Epidermal melanocyte (primary cell): Measurements from ENCODE around the gene CD207.
A peak's percentile ranks its signal among the peaks of the same experiment; 100 is the strongest.
"Not testable (repeated sequence)": the region's sequence is repeated elsewhere in the genome, so short reads cannot be mapped to it uniquely, and the experiment has no call there.

ENCODE experiments used
- DNase-seq: peaks from one replicate; pipeline ENCODE4 v3.0.0; 2011; ENCODE audit warnings: low spot score; ENCODE audit not compliant: insufficient read length

The CD207 gene

DNA sequence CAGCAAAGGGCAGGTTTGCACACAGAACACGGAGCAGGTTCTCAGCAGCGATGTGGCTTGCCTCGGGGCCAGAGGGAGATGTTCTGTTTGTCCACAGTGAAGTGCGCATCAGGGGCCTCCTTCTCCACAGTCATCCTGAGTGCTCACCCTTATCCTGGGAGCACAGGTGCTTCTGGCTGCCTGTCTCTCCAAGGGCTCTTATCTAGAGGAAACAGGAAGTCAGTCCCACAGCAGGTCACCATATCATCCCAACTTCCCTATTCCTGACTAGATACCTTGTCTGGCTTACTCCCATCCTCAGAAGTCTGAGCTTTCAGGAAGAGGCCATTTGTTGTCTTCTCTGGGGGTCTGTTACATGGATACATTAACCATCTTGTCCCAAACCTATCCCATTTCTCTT lies at the start of gene CD207:
Gene CD207, minus strand, starts transcription at position 174 of the 400 bp plus-strand sequence. Its CDS starts 40 bp downstream, at position 134.
- no peak for DNase-seq

DNA sequence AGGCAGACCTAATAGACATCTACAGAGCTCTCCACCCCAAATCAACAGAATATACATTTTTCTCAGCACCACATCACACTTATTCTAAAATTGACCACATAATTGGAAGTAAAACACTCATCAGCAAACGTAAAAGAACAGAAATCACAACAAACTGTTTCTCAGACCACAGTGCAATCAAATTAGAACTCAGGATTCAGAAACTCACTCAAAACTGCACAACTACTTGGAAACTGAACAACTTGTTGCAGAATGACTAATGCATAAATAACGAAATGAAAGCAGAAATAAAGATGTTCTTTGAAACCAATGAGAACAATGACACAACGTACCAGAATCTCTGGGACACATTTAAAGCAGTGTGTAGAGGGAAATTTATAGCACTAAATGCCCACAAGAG lies 42.9 kb upstream of the CD207 start:
- DNase-seq, result not testable (repeated sequence)

DNA sequence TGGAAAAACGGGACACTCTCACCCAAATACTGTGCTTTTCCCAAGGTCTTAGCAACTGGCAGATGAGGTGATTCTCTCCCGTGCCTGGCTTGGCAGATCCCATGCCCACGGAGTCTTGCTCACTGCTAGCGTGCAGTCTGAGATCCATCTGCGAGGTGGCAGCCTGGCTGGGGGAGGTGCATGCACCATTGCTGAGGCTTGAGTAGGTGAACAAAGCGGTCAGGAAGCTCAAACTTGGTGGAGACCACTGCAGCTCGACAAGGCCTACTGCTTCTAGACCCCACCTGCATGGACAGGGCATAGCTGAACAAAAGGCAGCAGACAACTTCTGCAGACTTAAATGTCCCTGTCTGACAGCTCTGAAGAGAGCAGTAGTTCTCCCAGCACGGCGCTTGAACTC lies 40.5 kb upstream of the CD207 start:
- DNase-seq, result not testable (repeated sequence)

DNA sequence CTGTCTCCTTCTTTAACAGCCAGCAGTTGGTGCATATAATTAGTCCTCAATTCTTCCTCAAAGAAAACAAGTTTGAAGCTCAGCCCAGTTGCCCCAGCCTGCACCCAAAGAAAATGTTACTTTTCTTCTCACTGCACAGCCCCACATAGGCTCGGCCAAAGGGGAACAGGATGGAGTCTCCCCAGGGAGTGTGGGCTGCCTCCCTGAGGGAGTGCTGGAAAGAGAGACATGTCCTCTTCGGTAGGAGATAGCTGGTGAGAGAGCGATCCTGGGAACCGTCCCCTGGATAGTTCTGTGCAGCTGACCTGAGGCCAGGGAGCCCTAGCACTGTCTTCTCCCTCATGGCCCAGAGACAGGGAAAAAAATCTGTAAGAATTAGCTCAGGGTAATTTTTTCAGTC lies 37.9 kb upstream of the CD207 start:
- no peak for DNase-seq

DNA sequence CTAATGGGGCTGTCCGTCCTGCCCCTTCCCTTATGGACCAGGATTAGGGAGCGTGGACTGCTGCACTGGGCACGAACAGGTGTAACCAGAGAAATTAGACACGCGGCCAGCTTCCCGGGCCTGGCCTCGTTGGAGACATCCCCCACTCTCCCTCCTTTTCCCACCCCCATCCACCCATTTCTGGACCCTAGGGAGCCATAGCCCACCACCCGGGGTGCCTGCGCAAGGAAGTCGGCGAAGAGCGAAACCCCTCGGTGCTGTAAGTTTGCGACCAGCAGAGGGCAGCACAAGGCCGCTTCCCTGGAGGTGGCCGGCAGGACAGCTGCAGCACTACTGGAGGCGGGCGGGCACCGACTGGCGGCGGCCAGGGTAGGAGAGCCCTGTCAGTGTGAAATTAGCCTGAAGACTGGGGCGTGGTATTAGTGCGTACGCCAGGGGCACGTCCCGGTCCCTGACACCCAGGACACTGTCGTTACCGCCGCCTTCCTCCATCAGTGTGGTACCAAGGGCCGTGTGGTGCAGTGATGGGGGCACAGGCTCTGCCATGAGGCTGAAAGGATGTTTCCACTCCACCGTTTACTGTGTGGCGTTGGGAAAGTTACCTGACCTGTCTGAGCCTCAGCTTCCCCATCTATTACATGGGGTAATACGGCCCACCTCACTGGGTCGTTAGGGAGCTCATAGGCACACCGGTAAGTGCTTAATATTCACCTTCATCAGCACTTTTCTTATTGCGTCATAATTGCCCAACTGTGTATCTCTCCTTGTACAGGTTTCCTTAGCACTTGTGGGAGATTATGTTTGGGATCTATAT lies 36.0 kb upstream of the CD207 start:
- peak; percentile 67 for DNase-seq

DNA sequence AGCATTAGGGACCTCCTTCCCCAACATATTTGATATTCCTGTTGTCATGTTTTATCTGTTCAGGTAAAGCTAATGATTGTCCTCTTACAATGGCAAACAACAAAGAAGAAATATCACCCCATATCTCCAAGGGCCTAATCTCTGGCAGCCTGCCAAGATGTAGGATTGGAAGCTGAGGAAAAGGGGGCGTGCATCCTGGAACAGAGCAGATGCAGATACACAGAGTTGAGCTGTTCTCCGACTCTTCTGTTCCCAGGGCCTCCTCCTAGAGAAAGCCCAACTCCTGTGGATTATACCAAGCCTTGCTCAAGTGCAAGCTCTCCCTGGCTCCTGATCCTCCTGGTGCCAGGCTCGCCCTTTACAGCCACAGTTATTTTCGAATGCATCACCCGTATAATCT lies 35.2 kb upstream of the CD207 start:
- DNase-seq, result no peak

DNA sequence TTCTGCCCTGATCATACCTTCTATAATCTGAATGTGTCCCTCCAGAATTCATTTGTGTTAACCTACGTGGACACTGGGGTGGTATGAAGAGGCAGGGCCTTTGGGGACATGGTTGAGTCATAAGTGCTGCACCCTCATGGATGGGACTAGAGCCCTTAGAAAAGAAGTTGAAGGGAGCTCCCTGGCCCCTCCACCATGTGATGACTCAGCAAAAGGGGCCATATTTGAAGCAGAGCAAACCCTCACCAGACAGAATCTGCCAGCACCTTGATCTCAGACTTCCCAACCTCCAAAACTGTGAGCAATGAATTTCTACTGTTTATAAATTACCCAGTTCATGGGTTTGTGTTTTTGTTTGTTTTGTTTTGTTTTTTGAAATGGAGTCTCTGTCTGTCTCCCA lies 33.4 kb upstream of the CD207 start:
- no peak for DNase-seq

DNA sequence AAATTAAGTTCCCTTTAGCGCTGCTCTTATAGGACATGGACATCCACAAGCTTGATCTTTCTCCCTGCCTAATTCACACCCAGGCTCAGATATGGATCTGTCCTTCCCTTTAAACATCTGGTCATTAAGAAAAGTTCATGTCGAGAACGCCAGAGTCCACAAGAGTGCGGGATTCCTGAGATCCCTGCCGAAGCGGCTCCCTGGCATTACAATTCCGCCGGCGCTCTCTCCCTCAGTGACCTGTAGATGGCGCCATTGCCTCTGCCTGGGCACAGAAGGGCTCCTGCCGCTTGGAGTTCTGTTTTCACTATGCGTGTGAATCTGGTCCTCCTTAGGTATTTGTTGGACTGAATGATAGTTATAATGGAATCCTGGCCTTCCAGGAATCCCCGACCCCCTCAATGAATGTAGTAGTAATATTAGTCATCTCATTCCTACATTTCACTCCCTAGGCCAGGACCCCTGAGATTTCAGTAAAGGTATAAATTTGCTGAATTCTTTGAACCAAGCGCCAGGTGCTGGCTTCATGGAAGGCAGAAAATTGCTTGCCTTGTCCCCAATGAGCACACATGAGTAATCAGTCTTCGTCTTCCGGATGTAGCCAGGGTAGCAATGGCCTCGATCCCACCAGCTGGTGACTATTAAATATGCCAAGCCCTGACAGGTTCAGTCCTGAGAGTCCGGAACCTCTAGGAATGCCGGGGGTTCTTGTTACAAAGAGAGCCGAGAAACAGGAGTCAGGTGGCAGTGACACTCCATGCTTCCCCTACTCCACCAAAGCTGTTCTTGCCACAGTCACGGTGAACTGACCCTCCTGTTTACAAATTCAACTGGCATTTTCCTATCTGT lies 26.4 kb upstream of the CD207 start:
- peak; percentile 61 for DNase-seq

DNA sequence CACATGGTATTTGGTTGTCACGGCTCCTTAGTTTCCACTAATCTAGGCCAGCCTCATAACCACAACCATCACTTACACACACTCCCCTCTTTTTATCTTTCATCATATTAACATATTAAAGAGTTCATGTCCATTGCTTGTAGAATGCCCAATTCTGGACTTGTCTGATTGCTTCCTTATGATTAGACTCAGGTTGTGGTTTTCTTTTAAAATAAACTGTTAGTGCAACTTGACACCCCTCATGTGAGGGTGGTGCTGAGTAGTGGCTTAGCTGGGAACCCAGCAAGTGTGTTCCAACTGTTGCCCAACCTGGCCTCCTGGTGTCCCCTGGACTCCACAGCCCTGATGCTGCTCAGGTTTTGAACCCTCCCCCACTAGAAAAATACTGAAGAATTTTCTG lies 20.1 kb upstream of the CD207 start:
- no peak for DNase-seq

DNA sequence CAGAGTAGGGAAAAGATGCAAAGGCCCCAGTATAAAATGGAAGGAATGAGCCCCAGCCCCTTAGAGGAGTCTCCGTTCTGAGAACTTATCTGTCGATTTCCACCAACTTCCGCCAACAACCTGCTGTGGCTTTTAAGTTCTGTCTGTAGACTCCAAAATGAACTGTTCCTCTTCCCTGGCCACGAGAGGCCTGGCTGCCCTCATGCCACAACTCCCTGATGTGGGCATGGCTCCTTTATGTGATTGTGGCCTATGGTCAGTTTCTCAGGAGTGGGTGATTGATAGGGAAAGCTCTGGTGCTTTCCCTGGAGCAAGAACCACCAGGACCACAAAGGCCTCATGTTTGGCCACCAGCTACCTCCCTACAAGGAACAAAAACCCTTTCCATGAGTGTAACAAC lies 18.8 kb upstream of the CD207 start:
- no peak for DNase-seq

DNA sequence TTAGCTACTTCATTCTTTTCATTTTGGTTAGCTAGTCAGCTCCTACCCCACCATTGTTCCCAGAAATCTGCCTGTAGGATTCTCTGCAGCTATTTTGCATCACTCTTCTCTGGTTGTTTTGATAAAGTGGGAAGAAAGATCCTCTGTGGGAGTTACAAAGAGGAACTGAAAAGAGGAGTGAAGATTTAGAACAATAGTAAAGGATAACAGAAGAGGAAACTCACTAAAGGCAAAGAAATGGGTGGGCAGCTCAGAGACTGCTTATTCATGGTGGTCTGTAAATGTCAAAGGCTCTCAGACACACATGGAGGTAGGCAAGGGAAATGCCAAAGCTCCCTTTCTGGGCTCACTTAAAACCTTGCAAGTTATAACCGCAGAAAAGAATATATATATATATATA lies 17.2 kb upstream of the CD207 start:
- no peak for DNase-seq

DNA sequence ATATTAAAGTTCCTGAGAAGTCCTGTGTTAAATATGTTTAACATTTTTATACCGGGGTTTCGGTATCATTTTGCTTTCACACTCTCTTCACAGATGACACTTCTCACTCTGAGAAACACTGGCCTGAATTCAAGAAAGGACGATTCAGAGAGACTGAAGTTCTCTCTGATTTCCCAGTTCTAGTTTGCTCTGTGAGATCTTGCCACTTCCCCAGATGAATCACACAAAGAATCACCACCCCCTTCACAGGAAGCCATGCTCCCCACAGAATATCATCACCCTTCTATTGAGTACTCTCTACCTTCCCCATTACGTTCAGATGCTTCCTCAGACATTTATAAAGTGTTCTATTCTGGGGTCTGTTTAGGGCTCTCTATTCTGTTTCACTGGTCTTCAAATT lies 16.1 kb upstream of the CD207 start:
- no peak for DNase-seq

DNA sequence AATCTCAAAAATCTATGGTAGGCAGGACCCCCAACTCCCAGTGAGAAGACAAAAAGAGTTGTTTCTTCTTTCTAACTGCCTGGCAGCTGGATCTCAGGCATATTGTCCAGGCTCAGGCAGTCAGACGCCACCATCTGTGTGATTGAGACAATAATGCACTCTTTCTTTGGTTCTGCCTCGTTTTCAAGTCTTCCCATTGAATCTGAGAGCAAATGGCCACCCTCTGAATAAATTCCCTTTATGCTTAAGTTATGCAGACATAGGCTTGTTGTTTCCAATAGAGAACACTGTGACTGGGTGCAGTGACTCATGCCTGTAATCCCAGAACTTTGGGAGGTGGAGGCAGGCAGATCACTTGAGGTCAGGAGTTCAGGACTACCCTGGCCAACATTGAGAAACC lies 15.3 kb upstream of the CD207 start:
- DNase-seq, result no peak

DNA sequence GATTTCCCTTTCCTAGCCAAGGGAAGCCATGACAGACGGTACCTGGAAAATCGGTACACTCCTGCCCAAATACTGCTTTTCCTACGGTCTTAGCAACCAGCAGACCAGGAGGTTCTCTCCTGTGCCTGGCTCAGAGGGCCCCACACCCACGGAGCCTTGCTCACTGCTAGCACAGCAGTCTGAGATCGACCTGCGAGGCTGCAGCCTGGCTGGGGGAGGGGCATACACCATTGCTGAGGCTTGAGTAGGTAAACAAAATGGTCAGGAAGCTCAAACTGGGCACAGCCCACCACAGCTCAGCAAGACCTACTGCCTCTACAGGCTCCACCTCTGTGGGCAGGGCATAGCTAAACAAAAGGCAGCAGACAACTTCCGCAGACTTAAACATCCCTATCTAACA lies 6.8 kb upstream of the CD207 start:
- no peak for DNase-seq

DNA sequence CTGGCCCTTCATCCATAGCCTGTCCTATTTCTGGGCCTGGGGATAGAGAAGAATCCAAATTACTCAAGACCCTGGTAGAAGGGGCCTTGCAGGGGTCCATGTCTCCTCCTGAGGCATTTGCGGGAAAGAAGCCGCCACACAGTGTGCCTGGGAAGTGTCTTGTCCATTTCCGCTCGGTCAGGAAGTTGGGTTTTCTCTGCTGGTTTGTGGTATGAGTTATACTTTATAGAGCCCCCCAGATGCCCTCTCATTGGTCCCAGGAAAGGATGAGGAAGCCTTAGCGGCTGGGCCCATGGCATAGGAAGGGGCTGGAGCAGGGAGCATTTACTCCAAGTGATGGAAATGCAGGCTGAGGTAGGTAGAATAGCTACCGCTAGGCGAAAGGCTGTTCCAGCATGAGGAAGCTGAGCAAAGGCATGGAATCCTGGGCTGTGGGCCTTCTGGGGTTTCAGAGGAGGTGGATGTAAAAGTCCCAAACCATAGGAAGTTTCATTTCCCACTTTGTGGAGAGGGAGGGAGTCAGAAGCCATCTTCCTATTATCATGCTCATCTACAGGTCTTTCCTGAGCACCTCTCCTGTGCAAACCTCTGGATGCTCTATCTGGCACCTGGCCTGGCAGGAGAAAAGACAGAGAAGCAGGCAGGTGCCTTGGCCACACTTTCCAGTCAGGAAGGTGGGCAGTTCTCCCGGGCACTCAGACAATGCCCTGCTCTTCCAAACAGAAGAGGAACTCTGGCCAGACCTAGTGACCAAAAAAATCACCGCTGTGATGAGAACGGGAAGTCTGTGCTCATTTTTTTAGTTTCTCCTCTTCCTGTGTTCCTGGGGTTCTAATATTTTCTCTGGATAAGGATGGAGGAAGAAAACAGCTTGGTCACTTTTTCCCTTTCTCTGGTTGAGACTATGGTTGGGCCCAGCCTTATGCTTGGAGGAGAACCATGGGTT lies 2.6 kb upstream of the CD207 start:
- DNase-seq, result no peak

DNA sequence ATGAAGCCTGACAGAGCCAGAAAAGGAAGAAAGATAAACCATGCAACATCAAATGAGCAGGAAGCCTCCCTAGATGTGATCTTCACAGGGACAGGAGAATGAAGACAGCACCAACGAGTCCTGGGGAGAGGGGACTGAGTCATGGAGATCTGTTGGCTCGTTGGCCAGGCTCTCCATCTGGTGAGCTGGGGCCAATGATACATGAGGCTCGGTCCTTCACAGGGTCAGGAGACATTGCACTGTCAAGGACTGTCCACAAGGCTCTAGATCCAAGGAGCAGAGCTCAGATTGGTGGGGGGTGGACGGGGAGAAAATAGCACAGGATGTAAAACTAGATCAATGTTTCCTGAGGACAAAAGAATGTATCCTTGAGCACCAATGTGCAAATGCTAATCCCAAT lies 735 bp downstream of the CD207 start:
- no peak for DNase-seq

DNA sequence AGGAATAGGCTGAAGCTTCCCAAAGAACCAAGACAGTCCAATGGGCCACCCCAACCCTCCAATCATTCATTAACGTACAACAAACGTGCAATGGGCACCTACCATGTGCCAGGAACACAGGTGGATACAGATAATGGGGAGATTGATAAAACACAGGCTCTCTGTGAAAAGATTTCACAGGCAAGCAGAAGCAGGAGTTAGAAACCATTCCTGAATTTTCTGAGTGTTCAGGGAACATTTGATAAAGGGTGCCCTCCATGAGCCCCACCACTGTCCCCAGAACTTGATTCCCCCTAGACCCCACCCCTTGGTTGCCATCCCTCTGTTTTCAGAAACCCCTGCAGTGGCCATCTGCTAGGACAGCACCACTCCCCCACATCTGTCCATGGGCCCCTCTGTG lies 1.5 kb downstream of the CD207 start:
- no peak for DNase-seq

DNA sequence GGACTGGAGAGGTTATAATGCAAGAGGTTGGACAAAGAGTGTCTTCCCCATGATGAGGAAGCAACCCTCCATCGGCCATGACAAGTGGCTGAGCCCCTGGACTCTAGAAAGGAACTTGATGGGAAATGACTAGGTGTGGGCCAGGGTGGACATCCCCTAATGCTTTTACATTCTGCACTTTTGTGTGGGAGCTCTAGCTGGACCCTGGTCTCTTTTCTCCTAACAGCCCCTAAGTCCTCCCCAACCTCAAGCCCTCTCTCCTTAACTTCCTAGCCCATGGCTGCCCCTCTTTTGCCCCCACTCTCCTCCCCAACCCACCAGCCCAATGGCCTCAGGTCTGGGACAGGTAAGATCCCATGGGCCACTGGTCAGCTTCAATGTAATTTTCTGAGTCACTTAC lies 2.4 kb downstream of the CD207 start:
- no peak for DNase-seq

DNA sequence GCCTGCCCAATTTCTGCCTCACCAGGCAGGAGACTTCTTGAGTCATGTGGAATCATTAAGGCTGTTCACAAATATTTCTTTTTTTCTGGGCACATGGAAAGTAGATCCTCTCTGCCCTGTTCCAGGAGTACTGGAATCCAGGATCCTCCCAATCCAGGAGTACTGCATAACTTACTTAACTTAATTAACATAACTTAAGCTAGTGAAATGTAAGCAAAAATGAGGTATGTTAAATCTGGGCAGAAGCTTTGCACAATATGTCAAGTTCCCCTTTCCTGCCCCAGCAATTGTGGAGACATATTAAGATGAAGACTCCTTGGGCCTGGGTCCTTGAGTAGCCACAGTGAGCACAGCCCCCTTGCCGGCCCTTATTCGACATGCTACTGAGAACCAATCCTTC lies 3.2 kb downstream of the CD207 start:
- DNase-seq, result no peak

DNA sequence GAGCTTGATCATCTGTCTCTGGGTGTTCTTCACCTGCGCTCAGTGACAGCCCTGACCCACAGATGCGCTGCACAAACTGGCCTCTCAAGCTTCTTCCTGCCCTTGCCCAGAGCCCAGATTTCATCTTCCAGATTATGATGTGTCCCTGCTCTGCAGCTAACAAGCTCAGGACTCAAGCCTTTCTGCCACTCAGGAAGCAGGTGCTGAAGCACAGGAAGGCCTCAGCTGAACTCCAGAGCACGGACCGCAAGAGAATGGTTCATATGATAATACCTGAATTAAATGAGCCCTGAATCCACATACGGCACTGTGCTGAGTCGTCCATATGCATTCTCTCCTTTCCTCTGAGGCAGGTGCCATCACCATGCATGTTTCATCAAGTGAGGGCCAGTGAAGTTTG lies 3.8 kb downstream of the CD207 start:
- DNase-seq, result no peak

DNA sequence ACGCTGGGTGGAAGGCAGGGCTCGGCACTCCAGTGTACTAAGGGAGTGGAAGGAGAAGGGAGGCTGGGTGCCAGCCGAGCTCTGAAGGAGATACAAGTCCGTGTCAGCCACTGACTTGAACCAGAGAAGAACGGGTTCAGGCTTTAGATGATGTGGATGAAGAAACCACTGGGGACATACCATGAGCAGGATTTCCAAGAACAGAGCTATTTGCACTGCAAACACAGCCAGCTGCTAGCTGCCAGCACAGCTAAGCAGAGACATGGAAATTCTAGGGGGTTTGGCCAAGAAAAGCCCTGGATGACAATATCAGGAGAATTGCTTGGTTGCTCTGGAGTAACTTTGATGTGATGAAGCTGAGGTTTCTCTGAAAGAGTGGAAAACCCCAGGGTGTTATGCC lies 5.2 kb downstream of the CD207 start:
- no peak for DNase-seq

DNA sequence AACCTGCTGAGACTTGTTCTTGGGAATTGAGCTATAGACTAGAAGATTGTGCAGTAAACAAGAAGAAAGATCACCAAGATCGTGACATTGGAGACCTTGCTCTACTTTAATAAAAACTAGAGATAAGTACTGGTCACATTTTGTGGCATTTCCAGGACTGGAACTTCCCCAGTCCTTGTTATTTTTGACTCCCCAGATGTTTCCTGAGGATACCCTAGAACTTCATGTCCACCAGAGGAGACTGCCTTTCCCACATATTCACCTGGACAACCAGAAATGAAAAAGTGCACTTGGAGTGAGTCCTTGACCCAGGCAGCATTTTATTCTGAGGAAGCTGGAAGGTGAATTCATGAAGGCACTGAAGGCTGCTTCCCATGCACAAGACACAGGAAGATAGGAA lies 5.7 kb downstream of the CD207 start:
- DNase-seq, result no peak
